Naive thymus-derived CD4-positive, alpha-beta T cell (primary cell): Measurements from ENCODE around the gene TAX1BP1. TPM values are rescaled to one million over a fixed set of nuclear protein-coding genes. Genes with fewer than 3 reads are reported as not detected.
"Not testable (repeated sequence)": the region's sequence is repeated elsewhere in the genome, so short reads cannot be mapped to it uniquely, and the experiment has no call there.

ENCODE experiments used
- ATAC-seq: fragments of 150-1000 bp; cut with Tn5 transposase; 2 replicates; pipeline ENCODE4 v1.10.0; 2021; ENCODE audit warnings: mild to moderate bottlenecking, moderate library complexity
- CTCF ChIA-PET: fragments of 350-600 bp; sonication (Branson Sonifier 250); formaldehyde crosslinking; loops from one replicate; lab custom pipeline; 2021; ENCODE audit warnings: antibody characterized with exemption; lab: Charles Lee
- POLR2A ChIA-PET: fragments of 350-600 bp; sonication (Branson Sonifier 250); formaldehyde crosslinking; loops from one replicate; lab custom pipeline; 2021; ENCODE audit warnings: antibody characterized with exemption, inconsistent platforms; lab: Charles Lee
- DNase-seq, 9 donors: peaks; one replicate each; pipeline versions ENCODE4 v3.0.0 to v3.0.0-alpha.2; 2020 to 2022; ENCODE audit warnings: mixed read lengths in 1 of 9
- H3K27ac ChIP-seq: one replicate; pipeline ENCODE4 v1.7.0; 2013; ENCODE audit warnings: mild to moderate bottlenecking, low read depth, low read length, moderate library complexity
- H3K27me3 ChIP-seq, 2 donors: one replicate each; pipeline ENCODE4 v1.7.0; 2013; ENCODE audit warnings: low read length in 2 of 2, mild to moderate bottlenecking in 2 of 2, moderate library complexity in 2 of 2; ENCODE audit not compliant: control insufficient read depth in 2 of 2, insufficient read depth in 2 of 2
- H3K36me3 ChIP-seq, 3 experiments: 1 replicate in 2 of 3; 2 replicates in 1 of 3; pipeline ENCODE4 v1.7.0; 2013; ENCODE audit warnings: low read length in 3 of 3, mild to moderate bottlenecking in 3 of 3, moderate library complexity in 1 of 3; ENCODE audit not compliant: insufficient read depth in 3 of 3, control insufficient read depth in 2 of 3
- H3K4me1 ChIP-seq, 2 donors: one replicate each; pipeline ENCODE4 v1.7.0; 2013; ENCODE audit warnings: low read length in 2 of 2, mild to moderate bottlenecking in 2 of 2, moderate library complexity in 1 of 2; ENCODE audit not compliant: control insufficient read depth in 2 of 2, insufficient read depth in 2 of 2
- H3K4me3 ChIP-seq: 2 replicates; pipeline ENCODE4 v1.7.0; 2013; ENCODE audit warnings: mild to moderate bottlenecking, low read length
- H3K9me3 ChIP-seq, 3 experiments: 1 replicate in 2 of 3; 2 replicates in 1 of 3; pipeline ENCODE4 v1.7.0; 2013; ENCODE audit warnings: low read length in 3 of 3; ENCODE audit not compliant: control insufficient read depth in 2 of 3
- H3K27ac Mint-ChIP-seq, 9 donors: one replicate each; pipeline ENCODE4 v1.8.0; 2020 to 2022; ENCODE audit warnings: mixed read lengths in 9 of 9, mild to moderate bottlenecking in 8 of 9, moderate library complexity in 5 of 9, inconsistent platforms in 2 of 9
- H3K27me3 Mint-ChIP-seq, 5 donors: one replicate each; pipeline ENCODE4 v1.8.0; 2021 to 2022; ENCODE audit warnings: mixed read lengths in 5 of 5, mild to moderate bottlenecking in 1 of 5
- H3K36me3 Mint-ChIP-seq, 5 donors: one replicate each; pipeline ENCODE4 v1.8.0; 2020 to 2022; ENCODE audit warnings: mixed read lengths in 5 of 5, mild to moderate bottlenecking in 3 of 5, inconsistent platforms in 1 of 5
- H3K4me1 Mint-ChIP-seq, 7 donors: one replicate each; pipeline ENCODE4 v1.8.0; 2020 to 2022; ENCODE audit warnings: mixed read lengths in 7 of 7, mild to moderate bottlenecking in 3 of 7, inconsistent platforms in 1 of 7
- H3K4me3 Mint-ChIP-seq, 10 donors: one replicate each; pipeline ENCODE4 v1.8.0; 2020 to 2022; ENCODE audit warnings: mild to moderate bottlenecking in 10 of 10, mixed read lengths in 10 of 10, moderate library complexity in 6 of 10, inconsistent platforms in 2 of 10
- H3K9me3 Mint-ChIP-seq, 11 donors: one replicate each; pipeline ENCODE4 v1.8.0; 2020 to 2022; ENCODE audit warnings: mixed read lengths in 11 of 11, mild to moderate bottlenecking in 4 of 11, inconsistent platforms in 1 of 11, moderate library complexity in 1 of 11
- intact Hi-C, 2 donors: fragments of 100-400 bp; cut with micrococcal nuclease; formaldehyde crosslinking; loops; one replicate each; pipeline ENCODE4 v1.15.1; 2023
- polyA plus RNA-seq, 2 donors: library from polyadenylated mRNA; unstranded; fragments of 300-500 nt; fragmentation: Illumina TruSeq; gene quantifications; one replicate each; pipeline ENCODE4 v1.2.3, GENCODE V29; 2021
- total RNA-seq, 6 experiments: library from RNA in 5 of 6; stranded (reverse) in 5 of 6; gene quantifications; 1 replicate in 5 of 6; 2 replicates in 1 of 6; pipeline ENCODE4 v1.2.3 and lab custom pipeline; 2021 to 2026

Gene TAX1BP1
- total and polyA plus RNA-seq, 7 experiments from 2014 or later: 69.4 to 112 (median 109) TPM

- Mint-ChIP-seq H3K4me1 (peaks cover 0 to 4% (median 0%) of the 10 kb centered on the region in 7 donors), H3K36me3 (peaks cover 0 to 7% (median 0%) of the 10 kb centered on the region in 5 donors), H3K9me3 (no peaks in the 10 kb centered on the region), H3K27ac (no peak overlapping the region), H3K4me3 (no peak overlapping the region), H3K27me3 (no peaks in the 10 kb centered on the region)
- Histone ChIP-seq H3K27ac (no peak overlapping the region), H3K4me1 (no peaks in the 10 kb centered on the region), H3K36me3 (no peaks in the 10 kb centered on the region), H3K4me3 (no peak overlapping the region), H3K9me3 (no peaks in the 10 kb centered on the region), H3K27me3 (no peaks in the 10 kb centered on the region)
- ChIA-PET CTCF (interaction anchor here (0.6 kb wide), 1 partner anchor 34 kb away, joined by 3 read pairs; no protein-coding TSS in a partner anchor), POLR2A (no interaction called here)
- intact Hi-C loops: no loop called here
- ATAC-seq (peak; percentile 8), DNase-seq (no peak)
Observed at GRCh38 chr7:27846388-27846787, 106.4 kb downstream of the TAX1BP1 start.

- Histone ChIP-seq H3K27me3 (no peaks in the 10 kb centered on the region), H3K4me1 (no peaks in the 10 kb centered on the region), H3K4me3 (no peak overlapping the region), H3K36me3 (no peaks in the 10 kb centered on the region), H3K9me3 (no peaks in the 10 kb centered on the region), H3K27ac (no peak overlapping the region)
- Mint-ChIP-seq H3K36me3 (peaks cover 0 to 16% (median 9%) of the 10 kb centered on the region in 5 donors), H3K27ac (no peak overlapping the region), H3K9me3 (peaks cover 0 to 7% (median 3%) of the 10 kb centered on the region in 11 donors), H3K27me3 (peaks cover 0 to 2% (median 0%) of the 10 kb centered on the region in 5 donors), H3K4me3 (no peak overlapping the region), H3K4me1 (peaks cover 0 to 2% (median 0%) of the 10 kb centered on the region in 7 donors)
- intact Hi-C loops: loop anchor here in 1 of 2 donors (5.0 kb wide), 1 partner anchor 52 kb away; no protein-coding TSS in a partner anchor
- ATAC-seq: no peak
- DNase-seq: no peak
- ChIA-PET POLR2A (interaction anchor here (0.6 kb wide), 1 partner anchor 125 kb away, joined by 3 read pairs; no protein-coding TSS in a partner anchor), CTCF (interaction anchor here (0.6 kb wide), 1 partner anchor 11 kb away, joined by 4 read pairs; no protein-coding TSS in a partner anchor)
Observed at GRCh38 chr7:27850531-27850930, 110.6 kb downstream of the TAX1BP1 start.

- H3K4me3 ChIP-seq, DNase-seq, intact Hi-C loops, H3K27me3 Mint-ChIP-seq, H3K4me1 Mint-ChIP-seq, H3K36me3 ChIP-seq, POLR2A ChIA-PET, ATAC-seq, H3K9me3 ChIP-seq, H3K27ac Mint-ChIP-seq, H3K27me3 ChIP-seq, H3K4me1 ChIP-seq, H3K27ac ChIP-seq: not testable (repeated sequence)
- peaks cover 0 to 41% (median 32%) of the 10 kb centered on the region in 5 donors for H3K36me3 Mint-ChIP-seq
- CTCF ChIA-PET: interaction anchor here (0.7 kb wide), 1 partner anchor 15 kb away, joined by 3 read pairs; no protein-coding TSS in a partner anchor
- peak overlapping the region in 1 of 10 donors; percentile 10 for H3K4me3 Mint-ChIP-seq
- peaks cover 0 to 21% (median 5%) of the 10 kb centered on the region in 11 donors for H3K9me3 Mint-ChIP-seq
Observed at GRCh38 chr7:27856703-27857485, 116.9 kb downstream of the TAX1BP1 start.

- Histone ChIP-seq H3K36me3 (no peaks in the 10 kb centered on the region), H3K9me3 (no peaks in the 10 kb centered on the region), H3K4me3 (no peak overlapping the region), H3K4me1 (no peaks in the 10 kb centered on the region), H3K27me3 (no peaks in the 10 kb centered on the region), H3K27ac (no peak overlapping the region)
- POLR2A ChIA-PET: no interaction called here
- intact Hi-C loops: no loop called here
- Mint-ChIP-seq H3K4me3 (peak overlapping the region in 1 of 10 donors; percentile 37), H3K9me3 (peaks cover 0 to 13% (median 2%) of the 10 kb centered on the region in 11 donors), H3K36me3 (peaks cover 0 to 44% (median 19%) of the 10 kb centered on the region in 5 donors), H3K27ac (peak overlapping the region in 1 of 9 donors; percentile 16), H3K4me1 (peaks cover 0 to 7% (median 0%) of the 10 kb centered on the region in 7 donors), H3K27me3 (peaks cover 0 to 5% (median 0%) of the 10 kb centered on the region in 5 donors)
- ATAC-seq (peak; percentile 32), DNase-seq (no peak)
- CTCF ChIA-PET: no interaction called here
Observed at GRCh38 chr7:27860800-27861199, 120.8 kb downstream of the TAX1BP1 start.

GRCh38 chr7:27861747-27862146 is 121.8 kb downstream of the TAX1BP1 start:
- CTCF ChIA-PET: interaction anchor here (0.7 kb wide), 1 partner anchor 11 kb away, joined by 4 read pairs; no protein-coding TSS in a partner anchor
- no peaks in the 10 kb centered on the region for H3K4me1 ChIP-seq
- no peak overlapping the region for H3K27ac ChIP-seq
- intact Hi-C loops: no loop called here
- Mint-ChIP-seq H3K4me3 (no peak overlapping the region), H3K4me1 (peaks cover 0 to 9% (median 0%) of the 10 kb centered on the region in 7 donors), H3K27me3 (peaks cover 0 to 5% (median 0%) of the 10 kb centered on the region in 5 donors), H3K36me3 (peaks cover 0 to 38% (median 12%) of the 10 kb centered on the region in 5 donors), H3K9me3 (peaks cover 0 to 9% (median 0%) of the 10 kb centered on the region in 11 donors), H3K27ac (no peak overlapping the region)
- DNase-seq (no peak), ATAC-seq (no peak)
- H3K27me3 ChIP-seq: no peaks in the 10 kb centered on the region
- no peaks in the 10 kb centered on the region for H3K9me3 ChIP-seq
- H3K4me3 ChIP-seq: no peak overlapping the region
- POLR2A ChIA-PET: interaction anchor here (0.6 kb wide), 1 partner anchor 21 kb away, joined by 3 read pairs; no protein-coding TSS in a partner anchor
- H3K36me3 ChIP-seq: no peaks in the 10 kb centered on the region

- ATAC-seq: no peak
- ChIA-PET CTCF (no interaction called here), POLR2A (no interaction called here)
- Histone ChIP-seq H3K9me3 (no peaks in the 10 kb centered on the region), H3K36me3 (no peaks in the 10 kb centered on the region), H3K27me3 (no peaks in the 10 kb centered on the region), H3K4me1 (peaks cover 0 to 3% of the 10 kb centered on the region in 2 donors), H3K4me3 (no peak overlapping the region), H3K27ac (no peak overlapping the region)
- Mint-ChIP-seq H3K27me3 (peaks cover 0 to 4% (median 0%) of the 10 kb centered on the region in 5 donors), H3K4me1 (peaks cover 0 to 11% (median 4%) of the 10 kb centered on the region in 7 donors), H3K27ac (no peak overlapping the region), H3K4me3 (no peak overlapping the region), H3K36me3 (peaks cover 0 to 45% (median 13%) of the 10 kb centered on the region in 5 donors), H3K9me3 (peaks cover 0 to 6% (median 0%) of the 10 kb centered on the region in 11 donors)
- intact Hi-C loops: no loop called here
- no peak for DNase-seq
Observed at GRCh38 chr7:27863880-27864279, 123.9 kb downstream of the TAX1BP1 start.
